Upper lobe of right lung (tissue), 1 donor: ENCODE measurements around the gene RANBP1. TPM values are rescaled to one million over a fixed set of nuclear protein-coding genes. Genes with fewer than 3 reads are reported as not detected.

Experiments used
- ATAC-seq: fragments of 200-7000 bp; cut with Tn5 transposase; one replicate; pipeline ENCODE4 v1.9.1; 2020; ENCODE audit warnings: mild to moderate bottlenecking, moderate library complexity
- DNase-seq: peaks from one replicate; pipeline ENCODE4 v3.0.0-alpha.2; 2020
- H3K27ac ChIP-seq: fragments of 200-600 bp; one replicate; pipeline ENCODE4 v1.8.0; 2022
- H3K27me3 ChIP-seq: fragments of 200-600 bp; one replicate; pipeline ENCODE4 v1.8.0; 2022; ENCODE audit warnings: mild to moderate bottlenecking
- H3K36me3 ChIP-seq: fragments of 200-600 bp; one replicate; pipeline ENCODE4 v1.8.0; 2022
- H3K4me1 ChIP-seq: fragments of 200-600 bp; one replicate; pipeline ENCODE4 v1.8.0; 2022
- H3K4me3 ChIP-seq: fragments of 200-600 bp; one replicate; pipeline ENCODE4 v1.8.0; 2022; ENCODE audit warnings: mild to moderate bottlenecking
- H3K9me3 ChIP-seq: fragments of 200-600 bp; one replicate; pipeline ENCODE4 v1.8.0; 2022
- CTCF ChIP-seq: fragments of 200-600 bp; IDR thresholded peaks from one replicate; pipeline ENCODE4 v1.8.0; 2022; ENCODE audit warnings: antibody characterized with exemption
- intact Hi-C: fragments of 100-400 bp; cut with DNase I; formaldehyde crosslinking; loops from one replicate; pipeline ENCODE4 v1.11.0; 2022
- total RNA-seq: library from RNA; stranded (reverse); fragmentation: NEBNext Ultra II Directional; extraction: Animal tissue kit (Norgen Biotek cat#: 25700); gene quantifications from one replicate; pipeline ENCODE4 v1.2.1, GENCODE V29; 2021
- donor health status: DM: no; HTN: yes; CAD: no; lungs with severe emphysema.

RANBP1 gene
- total RNA-seq, 1 donor from 2014 or later = 53.0 TPM

GRCh38 chr22:20095521-20095920 is 20.4 kb upstream of the RANBP1 start:
- H3K36me3 ChIP-seq = peaks cover 99% of the 10 kb centered on the region

GRCh38 chr22:20096574-20097420 is 19.1 kb upstream of the RANBP1 start:
- intact Hi-C loops = no loop called here
- Histone ChIP-seq H3K4me3 (no peak overlapping the region), H3K9me3 (no peaks in the 10 kb centered on the region), H3K27ac (no peak overlapping the region), H3K4me1 (no peaks in the 10 kb centered on the region), H3K27me3 (no peaks in the 10 kb centered on the region), H3K36me3 (peaks cover 98% of the 10 kb centered on the region)
- no peak for ATAC-seq
- no peak for DNase-seq
- TF ChIP-seq CTCF = no peak

More at GRCh38 chr22:20095521-20095920, 20.4 kb upstream of the RANBP1 start:
- H3K9me3 ChIP-seq = no peaks in the 10 kb centered on the region
- intact Hi-C loops = no loop called here
- no peak overlapping the region for H3K4me3 ChIP-seq
- ATAC-seq (no peak), DNase-seq (no peak)
- no peak overlapping the region for H3K27ac ChIP-seq
- no peak for TF ChIP-seq CTCF
- no peaks in the 10 kb centered on the region for H3K4me1 ChIP-seq
- H3K27me3 ChIP-seq = no peaks in the 10 kb centered on the region

- TF ChIP-seq CTCF = no peak
- Histone ChIP-seq H3K9me3 (no peaks in the 10 kb centered on the region), H3K27ac (no peak overlapping the region), H3K4me1 (no peaks in the 10 kb centered on the region), H3K27me3 (no peaks in the 10 kb centered on the region), H3K4me3 (no peak overlapping the region), H3K36me3 (peaks cover 87% of the 10 kb centered on the region)
- intact Hi-C loops = no loop called here
- ATAC-seq = no peak
- no peak for DNase-seq
Observed at GRCh38 chr22:20099099-20099711, 16.7 kb upstream of the RANBP1 start.

GRCh38 chr22:20101638-20102037 is 14.3 kb upstream of the RANBP1 start:
- TF ChIP-seq CTCF = no peak
- no peak for ATAC-seq
- no peak overlapping the region for H3K27ac ChIP-seq
- no peak for DNase-seq
- H3K4me3 ChIP-seq = no peak overlapping the region
- no peaks in the 10 kb centered on the region for H3K9me3 ChIP-seq
- intact Hi-C loops = no loop called here
- H3K4me1 ChIP-seq = no peaks in the 10 kb centered on the region
- H3K27me3 ChIP-seq = no peaks in the 10 kb centered on the region
- peaks cover 86% of the 10 kb centered on the region for H3K36me3 ChIP-seq

GRCh38 chr22:20102203-20102780 is 13.6 kb upstream of the RANBP1 start:
- Histone ChIP-seq H3K9me3 (no peaks in the 10 kb centered on the region), H3K4me1 (no peaks in the 10 kb centered on the region), H3K27me3 (no peaks in the 10 kb centered on the region), H3K4me3 (no peak overlapping the region), H3K36me3 (peaks cover 86% of the 10 kb centered on the region), H3K27ac (no peak overlapping the region)
- TF ChIP-seq CTCF = no peak
- intact Hi-C loops = no loop called here
- no peak for DNase-seq
- no peak for ATAC-seq
